NCI-H2196 (cell line): ENCODE results near the gene NAA50.

Source experiments
- DNase-seq: peaks from one replicate; lab custom pipeline; 2025; ENCODE audit not compliant: unreplicated experiment; lab: John Stamatoyannopoulos, UW

Gene NAA50

DNA sequence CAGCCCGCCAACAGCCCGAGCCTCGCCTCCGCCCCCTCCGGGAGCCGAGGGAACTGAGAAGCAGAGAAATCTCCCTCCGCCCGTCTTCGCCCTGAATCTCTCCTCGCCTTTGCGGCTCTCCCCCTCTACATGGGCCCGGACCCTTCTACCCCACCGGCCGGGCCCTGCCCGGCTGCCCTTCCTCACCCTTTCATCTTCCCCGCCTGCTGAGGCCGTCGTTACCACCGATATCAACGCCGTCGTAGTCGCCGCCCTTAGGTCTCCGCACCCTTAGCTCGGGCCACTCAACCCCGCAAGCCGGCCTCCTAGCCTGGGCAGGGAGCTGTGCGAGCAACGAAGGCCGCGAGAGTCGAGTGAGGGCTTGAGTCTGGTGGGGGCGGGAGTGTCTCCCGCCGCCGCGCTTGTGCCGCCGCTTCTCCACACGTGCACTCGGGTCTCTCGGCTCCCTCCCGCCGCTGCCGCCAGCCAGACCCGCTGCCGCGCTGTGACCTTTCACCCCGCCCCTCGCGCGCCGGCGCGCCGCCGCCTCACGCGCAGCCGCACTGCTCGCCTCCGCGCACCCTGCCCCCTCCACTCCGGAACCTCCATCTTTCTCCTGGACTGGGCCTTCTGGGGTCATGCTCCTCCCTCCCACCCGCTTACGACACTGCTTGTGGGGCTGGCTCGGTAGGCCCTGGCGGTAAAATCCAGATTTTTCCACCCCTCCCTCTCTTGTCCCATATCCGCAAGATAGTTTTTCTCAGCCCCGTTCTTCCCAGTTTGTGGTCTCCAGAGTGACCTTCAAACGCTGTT is at the start of gene NAA50:
TSS of gene NAA50 (minus strand) at position 494 of the 792 bp plus-strand sequence. CDS start at position 194, 300 bp downstream.
- peak; percentile 97 for DNase-seq

DNA sequence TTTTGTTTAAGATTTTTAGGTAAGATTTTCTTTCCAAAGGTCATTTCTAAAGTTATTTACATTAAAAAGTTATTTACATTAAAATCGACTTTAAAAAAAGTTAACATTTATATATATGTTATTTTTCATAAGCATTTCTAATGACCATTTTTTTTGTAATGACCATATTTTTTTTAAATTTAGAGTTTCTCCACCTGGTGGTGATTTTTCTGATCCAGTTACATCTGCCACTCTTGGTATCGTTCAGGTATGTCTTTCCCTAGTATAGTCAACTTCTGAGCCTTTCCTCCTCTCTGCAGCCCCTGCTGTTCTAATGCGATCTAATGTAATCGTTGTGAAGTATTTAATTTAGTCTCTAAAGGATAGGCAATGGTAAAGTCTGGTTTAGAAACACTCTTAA is 49.6 kb upstream of the NAA50 start:
- DNase-seq: no peak

DNA sequence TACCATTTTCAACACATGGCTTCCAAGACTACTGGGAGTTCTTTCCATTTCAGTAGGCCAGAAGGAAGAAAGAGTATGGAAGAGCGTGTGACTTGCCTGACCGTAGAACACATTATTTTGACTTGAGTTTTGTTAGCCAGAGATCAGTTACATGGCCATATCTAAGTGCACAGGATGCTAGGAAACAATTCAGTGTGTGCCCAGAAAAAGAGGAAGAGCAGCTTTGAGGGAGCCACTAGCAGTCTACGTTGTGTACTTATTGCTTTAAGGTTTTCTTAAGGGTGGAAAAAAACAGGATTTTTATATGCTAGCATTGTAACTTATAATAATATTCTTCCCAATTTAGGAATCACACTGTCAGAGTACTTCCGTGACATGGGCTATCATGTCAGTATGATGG is 48.5 kb upstream of the NAA50 start:
- DNase-seq: no peak

DNA sequence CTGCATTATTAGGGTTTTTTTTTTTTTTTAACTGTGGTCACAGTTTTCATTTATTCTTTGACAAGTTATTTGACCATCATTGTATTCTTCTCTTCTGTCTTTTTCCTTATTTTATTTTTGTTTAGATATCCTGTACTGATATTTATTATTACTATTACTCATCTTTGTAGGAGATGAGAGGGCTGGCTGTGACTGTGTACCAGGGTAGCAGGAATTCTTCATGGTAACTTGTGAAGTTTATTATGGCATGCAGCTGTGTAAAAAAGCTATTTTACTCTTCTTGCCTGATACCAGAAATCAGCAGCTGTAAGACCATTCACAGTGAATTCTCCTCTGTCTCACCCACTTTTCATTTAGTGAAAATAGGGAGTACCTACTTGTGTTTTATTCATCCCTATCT is 45.3 kb upstream of the NAA50 start:
- no peak for DNase-seq

DNA sequence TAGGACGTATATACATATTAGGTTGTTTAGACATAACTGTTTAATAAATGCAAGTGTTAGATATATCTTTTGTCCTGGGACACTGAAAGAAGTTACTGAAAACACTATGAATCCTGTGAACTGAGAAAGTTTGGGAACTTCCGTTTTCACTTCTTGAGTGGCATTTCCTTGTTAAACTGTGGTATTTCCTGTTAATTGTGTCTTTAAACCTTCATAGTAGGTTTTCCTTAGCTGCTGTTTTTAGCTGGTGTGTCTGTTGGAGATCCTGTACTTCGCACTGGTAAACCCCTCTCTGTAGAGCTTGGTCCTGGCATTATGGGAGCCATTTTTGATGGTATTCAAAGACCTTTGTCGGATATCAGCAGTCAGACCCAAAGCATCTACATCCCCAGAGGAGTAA is 37.9 kb upstream of the NAA50 start:
- DNase-seq: no peak

DNA sequence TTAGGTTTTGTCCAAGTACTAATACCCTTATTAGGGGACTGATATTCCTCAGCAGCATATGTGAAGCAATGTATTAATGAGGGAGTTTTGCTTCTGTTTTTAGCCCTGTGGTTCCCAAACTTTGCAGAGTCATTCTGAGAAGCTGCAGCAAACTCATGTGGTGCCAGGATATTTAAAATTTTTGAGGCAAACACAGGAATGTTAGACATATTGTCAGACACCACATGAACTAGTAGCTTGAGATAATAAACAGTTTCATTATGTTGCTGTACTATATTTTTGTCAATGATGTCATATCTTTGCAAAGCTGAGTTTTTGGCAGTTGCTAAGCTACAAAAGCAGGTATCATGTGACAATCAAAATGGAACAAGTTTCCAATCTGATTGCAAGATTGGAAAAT is 37.4 kb upstream of the NAA50 start:
- peak; percentile 26 for DNase-seq

DNA sequence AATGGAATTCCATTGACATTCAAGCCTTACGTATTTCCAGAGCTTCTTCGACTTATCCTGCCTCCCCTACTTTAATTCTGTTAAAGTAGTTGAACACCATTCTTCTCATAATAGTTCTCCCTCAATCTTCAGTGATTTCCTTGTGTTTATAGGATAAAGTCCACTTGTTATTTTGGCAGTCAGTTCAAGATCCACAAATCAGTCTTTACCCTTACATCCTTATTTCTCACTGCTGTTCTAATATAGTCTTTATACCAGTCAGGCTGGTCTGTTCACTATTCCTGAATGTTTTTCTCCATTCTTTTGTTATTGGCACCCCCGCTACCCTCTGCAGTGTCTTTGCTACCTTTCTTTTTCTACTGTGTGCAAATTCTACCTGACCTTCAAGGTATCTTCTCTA is 30.5 kb upstream of the NAA50 start:
- DNase-seq: no peak

DNA sequence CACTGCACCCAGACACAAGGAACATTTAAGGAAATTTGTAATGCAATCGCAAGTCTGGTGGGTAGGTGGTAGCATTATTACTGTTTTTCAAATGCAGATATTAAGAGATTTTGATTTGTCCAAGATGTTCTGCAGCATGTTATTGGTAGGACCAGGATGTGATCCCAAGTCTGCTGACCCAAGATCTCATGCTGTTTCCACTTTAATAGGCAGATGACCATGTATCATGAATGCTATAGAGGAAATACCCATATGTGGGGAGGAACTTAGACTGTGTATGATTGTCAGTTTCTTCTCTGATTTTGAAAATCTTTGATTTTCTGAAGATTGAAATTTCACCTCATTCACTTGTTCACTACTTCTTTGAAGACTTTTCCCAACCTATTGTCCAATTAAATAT is 29.5 kb upstream of the NAA50 start:
- no peak for DNase-seq

DNA sequence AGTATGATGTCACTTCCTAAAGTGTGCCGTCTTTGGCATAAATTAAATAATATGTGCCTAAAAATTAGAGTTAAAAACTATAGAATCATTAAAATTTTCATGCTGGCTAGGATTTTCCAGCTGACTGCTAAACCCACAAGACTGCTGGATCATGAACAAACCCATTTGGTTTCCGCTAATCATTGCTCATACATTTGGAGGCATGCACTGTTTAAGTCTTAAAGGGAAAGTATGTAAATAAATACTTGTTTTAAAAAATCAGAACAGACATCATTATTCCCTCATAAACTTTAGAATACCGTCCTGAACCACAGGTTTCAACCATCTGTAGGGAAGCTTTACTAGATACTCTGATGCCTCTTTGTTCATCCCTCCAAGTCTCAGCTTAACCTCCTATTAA is 27.3 kb upstream of the NAA50 start:
- no peak for DNase-seq

DNA sequence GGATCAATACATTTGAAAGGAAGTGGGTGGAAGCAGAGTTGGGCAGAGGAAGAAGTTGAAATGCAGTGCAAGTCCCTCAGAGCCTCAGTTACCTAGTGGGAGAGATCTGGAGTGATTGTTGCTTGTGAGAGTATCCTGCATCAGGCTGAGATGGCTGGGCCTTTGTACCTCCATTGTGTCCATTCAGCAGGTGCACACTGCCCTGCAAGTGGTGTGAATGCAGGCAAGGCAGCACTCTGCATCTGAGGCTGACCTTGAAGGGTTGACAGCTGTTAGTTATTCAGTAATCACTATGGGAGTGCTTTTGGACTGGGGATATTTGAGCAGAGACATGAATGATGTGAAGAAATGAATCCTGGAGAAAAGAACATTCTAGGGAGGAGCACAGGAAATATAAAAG is 25.9 kb upstream of the NAA50 start:
- no peak for DNase-seq

DNA sequence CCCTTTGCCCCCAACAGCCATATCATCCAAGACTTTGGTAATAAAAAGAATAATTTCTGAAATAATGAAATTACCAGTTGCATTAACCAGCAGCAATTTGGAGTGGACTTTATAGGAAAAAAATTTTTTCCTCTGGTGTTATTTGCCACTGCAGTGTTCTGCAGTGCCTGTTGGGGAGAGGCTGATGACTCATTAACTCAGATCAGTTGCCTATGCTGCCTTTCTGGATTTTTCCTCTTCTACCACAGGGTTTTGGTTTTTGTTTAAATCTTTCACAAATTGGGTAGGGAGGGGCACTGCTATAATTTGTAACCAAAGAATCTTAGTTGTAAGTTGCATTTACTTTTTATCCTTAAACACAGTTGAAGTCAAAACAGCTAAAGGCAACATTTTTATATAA is 23.5 kb upstream of the NAA50 start:
- no peak for DNase-seq

DNA sequence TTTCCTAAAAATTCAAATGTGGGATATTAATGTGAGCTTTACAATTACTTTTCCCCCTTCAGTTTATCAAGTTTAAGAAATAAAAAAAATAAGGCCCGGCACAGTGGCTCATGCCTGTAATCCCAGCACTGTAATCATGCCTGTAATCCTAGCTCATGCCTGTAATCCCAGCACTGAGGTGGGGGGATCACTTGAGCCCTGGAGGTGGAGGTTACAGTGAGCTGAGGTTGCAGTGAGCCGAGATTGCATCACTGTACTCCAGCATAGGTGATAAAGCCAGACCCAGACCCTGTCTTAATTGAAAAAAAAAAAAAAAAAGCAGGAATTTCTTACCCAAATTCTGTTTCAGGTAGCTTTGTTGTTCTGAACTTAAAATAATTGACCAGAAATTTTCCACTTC is 18.6 kb upstream of the NAA50 start:
- DNase-seq: no peak

DNA sequence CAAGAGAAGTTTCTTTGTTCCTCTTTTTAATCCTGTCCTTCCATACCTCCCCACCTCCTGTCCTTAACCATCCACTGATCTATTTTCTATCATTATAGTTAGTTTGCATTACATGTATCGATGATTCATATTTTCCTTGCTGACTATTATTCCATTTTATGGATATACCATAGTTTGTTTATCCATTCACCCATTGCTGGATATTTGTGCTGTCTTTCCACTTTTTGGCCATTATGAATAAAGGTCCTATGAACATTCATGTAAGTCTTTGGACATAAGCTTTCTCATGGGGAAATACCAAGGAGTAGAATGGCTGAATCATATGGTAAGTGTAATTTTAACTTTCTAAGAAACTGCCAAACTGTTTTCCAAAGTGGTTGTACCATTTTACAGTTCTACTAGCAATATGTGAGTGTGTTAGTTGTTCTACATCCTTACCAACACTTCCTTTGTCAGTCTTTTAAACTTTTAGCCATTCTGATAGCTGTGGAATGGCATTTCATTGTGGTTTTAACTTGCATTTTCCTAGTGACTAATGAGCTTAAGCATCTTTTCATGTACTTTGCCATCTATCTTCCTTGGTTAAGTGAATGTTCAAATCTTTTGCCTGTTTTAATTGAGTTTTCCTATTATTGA is 12.5 kb upstream of the NAA50 start:
- DNase-seq: no peak

DNA sequence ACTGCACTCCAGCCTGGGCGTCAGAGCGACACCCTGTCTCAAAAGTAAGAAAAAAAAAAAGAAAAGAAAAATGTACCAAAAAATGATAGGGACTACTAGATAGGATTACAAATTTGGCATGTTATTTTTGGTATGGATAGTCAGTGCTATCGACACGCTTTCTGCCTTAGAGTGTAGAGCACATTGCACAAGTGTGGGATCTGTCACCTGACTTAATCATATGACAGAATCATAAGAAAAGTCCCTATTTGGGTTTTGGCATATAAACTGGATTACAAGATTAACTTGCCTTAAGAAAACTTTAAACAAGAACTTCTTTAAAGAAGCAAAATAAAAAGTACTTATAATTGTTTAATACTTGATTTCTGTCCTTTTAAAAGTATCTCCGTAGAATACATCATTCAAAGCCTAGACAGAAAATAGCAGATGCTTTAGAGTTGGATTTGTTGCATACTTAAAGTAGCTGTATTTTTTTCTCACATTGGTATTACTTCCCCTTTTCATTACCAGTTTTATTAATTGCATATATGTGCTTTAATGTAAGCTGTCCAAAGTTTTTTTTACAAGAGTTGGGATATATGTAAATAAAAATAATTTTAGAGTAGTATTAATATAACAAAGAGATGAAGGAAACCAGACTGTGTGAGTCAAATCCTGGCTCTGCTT is 8.6 kb upstream of the NAA50 start:
- DNase-seq: no peak

DNA sequence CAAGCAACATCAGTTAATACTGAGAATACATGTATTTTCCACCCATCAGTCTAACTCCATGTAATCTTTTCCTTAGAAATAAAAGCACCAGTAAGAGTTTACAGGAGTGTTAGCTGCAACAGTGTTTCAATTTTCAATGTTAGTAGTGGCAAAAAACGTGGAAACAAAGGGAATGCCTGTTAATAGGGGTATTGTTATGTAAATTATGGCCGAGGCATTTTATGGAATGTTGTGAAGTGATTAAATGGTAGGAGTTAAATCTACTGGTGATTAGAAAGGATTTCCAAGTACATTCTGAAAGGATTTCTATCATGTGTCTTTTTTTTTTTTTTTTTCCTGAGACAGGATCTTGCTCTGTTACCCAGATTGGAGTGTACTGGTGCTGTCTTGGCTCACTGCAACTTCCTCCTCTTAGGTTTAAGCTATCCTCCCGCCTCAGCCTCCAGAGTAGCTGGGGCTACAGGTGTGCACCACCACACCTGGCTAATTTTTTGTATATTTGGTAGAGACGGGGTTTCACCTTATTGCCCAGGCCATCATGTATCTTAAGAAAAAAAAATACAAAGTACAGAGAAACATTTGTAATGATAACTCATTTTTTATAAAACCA is 7.4 kb upstream of the NAA50 start:
- DNase-seq: no peak

DNA sequence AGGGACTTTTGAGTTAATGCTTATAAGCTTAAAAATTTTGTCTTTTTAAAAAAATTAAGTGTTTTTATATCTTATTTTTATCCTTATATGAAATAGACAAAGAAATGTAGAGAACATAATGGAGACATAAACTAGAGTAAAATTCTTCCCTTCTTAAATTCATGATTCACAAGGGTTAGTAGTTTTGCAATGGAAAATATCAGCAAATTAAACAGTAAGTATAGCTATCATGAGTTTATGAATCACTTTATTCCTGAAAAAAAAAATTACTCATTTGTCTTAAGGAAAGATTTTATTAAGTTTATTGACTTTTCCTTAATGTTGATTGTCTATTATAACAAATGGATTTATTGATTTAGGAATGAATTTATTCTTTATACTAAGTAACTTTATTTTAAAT is 5.1 kb upstream of the NAA50 start:
- DNase-seq: no peak

DNA sequence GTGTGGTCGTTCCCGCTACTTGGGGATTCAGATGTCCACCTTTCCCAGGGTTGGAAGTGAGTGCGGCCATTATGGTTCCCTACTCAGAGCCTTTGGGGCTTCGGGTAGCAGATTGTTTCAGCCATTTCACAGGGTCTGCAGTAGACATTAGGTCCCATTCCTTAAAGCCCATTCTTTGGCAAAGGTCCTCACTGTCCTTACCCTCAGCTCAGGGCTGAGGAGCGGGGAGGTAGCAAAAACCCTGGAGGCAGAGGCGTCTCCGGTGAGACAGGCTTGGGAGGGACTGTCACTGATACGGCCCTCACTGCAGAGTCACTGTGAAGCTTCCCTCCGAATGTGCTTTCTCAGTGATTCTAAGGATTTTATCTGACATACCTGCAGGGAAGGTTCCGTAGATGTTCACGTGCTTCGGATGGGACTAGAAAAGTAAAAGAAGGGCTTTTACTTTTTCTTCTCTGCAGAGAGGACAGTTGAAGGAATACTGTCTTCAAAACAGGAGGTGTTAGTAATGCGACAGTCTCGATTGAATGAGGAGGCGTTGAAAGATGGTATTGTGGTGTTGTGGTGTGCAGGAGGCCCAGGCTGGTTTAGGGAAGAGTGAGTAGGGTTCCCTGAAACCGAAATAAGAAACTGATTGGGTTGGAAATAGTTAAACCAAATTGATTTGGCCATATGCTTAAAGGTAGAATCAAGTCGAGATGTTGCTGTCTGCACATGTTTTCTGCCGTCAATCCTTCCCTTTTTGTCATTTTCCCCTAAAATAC is 1.4 kb upstream of the NAA50 start:
- DNase-seq: no peak

DNA sequence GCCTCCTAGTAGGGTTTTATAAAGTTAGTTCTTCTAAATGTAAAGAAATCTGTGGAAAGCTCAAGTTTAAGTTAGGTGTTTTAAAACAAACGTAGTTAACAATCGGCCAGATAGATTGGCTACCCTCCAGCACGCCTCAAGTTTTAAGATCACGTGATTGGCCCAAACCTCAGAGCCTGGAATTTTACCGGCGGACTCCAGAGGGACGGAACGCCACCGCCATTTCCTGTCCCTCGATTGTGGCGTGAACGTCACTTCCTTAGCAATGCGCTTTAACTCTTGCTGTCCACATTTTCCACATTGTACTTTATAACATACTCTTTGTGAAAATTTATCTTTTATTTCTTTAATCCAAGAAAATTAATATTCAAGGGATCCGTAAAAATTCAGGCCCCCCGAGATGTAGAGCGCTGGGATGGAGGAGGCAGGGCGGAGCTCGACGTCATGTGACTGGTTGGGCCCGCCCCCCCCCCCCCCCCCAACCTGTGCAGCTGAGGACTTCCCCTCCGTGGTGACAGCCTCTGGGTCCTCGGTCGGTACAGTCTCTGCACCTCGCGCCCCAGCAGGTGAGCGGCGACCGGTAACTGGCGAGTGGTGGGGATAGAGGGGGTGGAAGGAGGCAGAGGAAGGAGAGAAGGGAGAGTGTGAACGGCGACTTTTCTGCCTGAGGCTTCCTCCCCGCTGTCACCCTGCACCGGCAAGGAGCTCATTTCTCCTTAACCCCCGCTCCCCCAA is 666 bp upstream of the NAA50 start, which contains the start of gene ATP6V1A:
TSS of gene ATP6V1A (plus strand) at position 488 of the 735 bp plus-strand sequence. CDS start 31,719 bp downstream, outside the sequence.
- peak; percentile 99 for DNase-seq

DNA sequence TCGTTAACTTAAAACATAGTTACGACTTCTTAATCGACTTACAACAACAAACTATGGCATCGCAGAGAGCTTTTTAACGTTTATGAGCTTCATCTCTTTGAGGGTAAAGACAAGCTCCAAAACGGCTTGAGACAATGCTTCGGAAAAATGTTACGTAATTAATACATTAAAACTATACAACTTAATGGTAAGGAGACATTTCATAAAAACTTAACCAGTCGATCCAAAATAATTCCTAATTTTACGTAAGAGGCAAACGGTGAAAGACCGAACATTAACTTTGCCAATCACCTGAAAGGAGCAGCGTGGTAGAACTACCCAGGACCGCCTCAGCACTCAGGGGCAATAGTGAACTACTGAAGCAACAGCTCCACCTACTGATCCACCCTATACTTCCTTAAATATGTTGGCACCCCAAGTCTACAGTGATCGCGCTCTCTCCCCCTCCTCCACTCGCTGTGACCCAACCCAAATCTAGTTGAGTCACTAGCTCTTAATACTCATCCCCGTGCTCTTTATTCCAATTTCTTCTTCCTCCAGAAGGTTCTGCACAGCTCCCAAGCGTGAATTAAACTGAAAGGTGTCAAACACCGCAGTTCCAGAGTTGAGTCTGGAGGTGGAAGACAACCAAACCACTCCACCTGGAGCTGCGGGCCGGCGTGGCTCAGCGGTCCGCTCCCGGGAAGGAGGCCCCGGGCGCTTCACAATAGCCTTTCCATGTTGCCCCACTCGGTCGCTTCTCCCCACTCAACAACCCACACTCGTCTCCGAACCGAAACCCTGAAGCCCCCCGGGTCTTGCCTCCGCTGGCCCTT is 901 bp downstream of the NAA50 start:
- peak; percentile 76 for DNase-seq
